HepG2 (cell line): ENCODE results near the gene CHPF. TPM values are rescaled to one million over a fixed set of nuclear protein-coding genes. Genes with fewer than 3 reads are reported as not detected.

Experiments used
- CBX2 ChIP-seq, 2 experiments: fragments of 200-600 bp in 1 of 2; sonication (generic); formaldehyde crosslinking in 1 of 2; IDR thresholded peaks; 2 replicates each; pipeline versions ENCODE4 v1.7.0 to v1.8.1; 2018 to 2022; ENCODE audit warnings: low read depth in 2 of 2, low read length in 1 of 2, mild to moderate bottlenecking in 1 of 2, missing genetic modification reagents in 1 of 2
- DZIP1 ChIP-seq: sonication (generic); formaldehyde crosslinking; IDR thresholded peaks from 2 replicates; pipeline ENCODE4 v1.5.0; 2020; ENCODE audit warnings: mild to moderate bottlenecking, missing genetic modification reagents
- ETV6 ChIP-seq: sonication (generic); formaldehyde crosslinking; conservative IDR thresholded peaks from 2 replicates; pipeline ENCODE4 v1.4.0; 2020; ENCODE audit warnings: missing genetic modification reagents
- FOXO4 ChIP-seq: sonication (generic); formaldehyde crosslinking; conservative IDR thresholded peaks from 2 replicates; pipeline ENCODE4 v1.8.1; 2023; ENCODE audit warnings: missing genetic modification reagents
- MLLT10 ChIP-seq: sonication (generic); formaldehyde crosslinking; IDR thresholded peaks from 2 replicates; pipeline ENCODE4 v1.4.0; 2020; ENCODE audit warnings: missing genetic modification reagents
- MNT ChIP-seq: fragments of 450-650 bp; IDR thresholded peaks from 2 replicates; pipeline ENCODE4 v1.6.1; 2016
- MZF1 ChIP-seq: sonication (generic); formaldehyde crosslinking; IDR thresholded peaks from 2 replicates; pipeline ENCODE4 v1.8.1; 2023; ENCODE audit warnings: mild to moderate bottlenecking, missing genetic modification reagents, borderline replicate concordance
- NFAT5 ChIP-seq: sonication (generic); formaldehyde crosslinking; IDR thresholded peaks from 2 replicates; pipeline ENCODE4 v1.4.0; 2020; ENCODE audit warnings: missing genetic modification reagents
- SATB2 ChIP-seq: sonication (generic); formaldehyde crosslinking; IDR thresholded peaks from 2 replicates; pipeline ENCODE4 v1.5.0; 2020; ENCODE audit warnings: missing genetic modification reagents
- SRSF9 ChIP-seq: fragments of 200-400 bp; formaldehyde crosslinking; IDR thresholded peaks from 2 replicates; pipeline ENCODE4 v1.6.1; 2018; ENCODE audit warnings: borderline replicate concordance, mild to moderate bottlenecking, low read depth, low read length; ENCODE audit not compliant: insufficient read depth, poor library complexity, severe bottlenecking
- UBTF ChIP-seq: sonication (generic); formaldehyde crosslinking; IDR thresholded peaks from 2 replicates; pipeline ENCODE4 v1.4.0; 2020; ENCODE audit warnings: mild to moderate bottlenecking, missing genetic modification reagents
- ZNF263 ChIP-seq: sonication (generic); formaldehyde crosslinking; IDR thresholded peaks from 2 replicates; pipeline ENCODE4 v1.4.0; 2020; ENCODE audit warnings: missing genetic modification reagents
- ZNF615 ChIP-seq: sonication (generic); formaldehyde crosslinking; IDR thresholded peaks from 2 replicates; pipeline ENCODE4 v1.5.0; 2020; ENCODE audit warnings: mild to moderate bottlenecking, missing genetic modification reagents, borderline replicate concordance
- polyA plus RNA-seq, 8 experiments: library from polyadenylated mRNA; depleted of rRNA in 3 of 8; stranded (reverse) in 7 of 8; unstranded in 1 of 8; fragments of >200 nt; fragmentation: Illumina TruSeq in 4 of 8; extraction: Trizol in 4 of 8; gene quantifications; 2 replicates each; pipeline versions ENCODE4 v1.2.1 to v1.2.3, GENCODE V29; 2011 to 2016; ENCODE audit warnings: low read depth in 4 of 8, missing spikeins in 1 of 8, mixed read lengths in 1 of 8; ENCODE audit not compliant: insufficient read depth in 1 of 8
- total RNA-seq, 5 experiments: library from RNA; depleted of rRNA; stranded (reverse); fragments of >200 nt; fragmentation: Illumina TruSeq; extraction: Trizol; gene quantifications; 2 replicates each; pipeline ENCODE4 v1.2.3, GENCODE V29; 2016; ENCODE audit warnings: low read depth in 1 of 5

CHPF gene
- total and polyA plus RNA-seq, 2 of the 13 experiments (the other 11 are each of a cell fraction or from before 2014, with no cell fraction given), result 79.6 to 111 TPM

GRCh38 chr2:219576505-219577388, 33.1 kb upstream of the CHPF start (continued):
- peak; percentile 79; the same call in 1 of the 2 replicates for TF ChIP-seq ETV6 (CRISPR knock-in tag)
- no peak for TF ChIP-seq CBX2 (IDR thresholded peaks at IDR 0.05; ENCODE audit: low read depth, low read length)
- peak; percentile 66; the same call in 1 of the 2 replicates for TF ChIP-seq CBX2 (CRISPR knock-in tag; IDR thresholded peaks at IDR 0.05; ENCODE audit: low read depth)
- no peak for TF ChIP-seq MLLT10 (CRISPR knock-in tag)
- no peak for TF ChIP-seq FOXO4
- peak; percentile 64 for TF ChIP-seq MNT
- TF ChIP-seq SRSF9, result no peak
- no peak for TF ChIP-seq DZIP1
- peak; percentile 52; the same call in 1 of the 2 replicates for TF ChIP-seq ZNF615 (CRISPR knock-in tag)
- TF ChIP-seq MZF1, result peak; percentile 48; the same call in 1 of the 2 replicates
- TF ChIP-seq SATB2 (CRISPR knock-in tag), result no peak
- TF ChIP-seq ZNF263 (CRISPR knock-in tag), result peak; percentile 100
- peak; percentile 40; the same call in 1 of the 2 replicates for TF ChIP-seq NFAT5 (CRISPR knock-in tag)
- TF ChIP-seq UBTF, result peak; percentile 93; the same call in 1 of the 2 replicates
